H1 (cell line): ENCODE measurements around the gene KCNMB1. TPM values are rescaled to one million over a fixed set of nuclear protein-coding genes. Genes with fewer than 3 reads are reported as not detected.

ENCODE experiments used
- CTCF ChIA-PET: fragments of 300-600 bp; sonication (Branson Sonifier 250); formaldehyde crosslinking; loops from one replicate; lab custom pipeline; 2021; ENCODE audit not compliant: partially characterized antibody; lab: Charles Lee
- POLR2A ChIA-PET: fragments of 300-600 bp; sonication (Branson Sonifier 250); formaldehyde crosslinking; loops from one replicate; lab custom pipeline; 2021; ENCODE audit warnings: inconsistent platforms; ENCODE audit not compliant: partially characterized antibody; lab: Charles Lee
- DNase-seq, 2 experiments: peaks; one replicate each; pipeline versions ENCODE4 v3.0.0 to v3.0.0-alpha.2; 2010 to 2022; ENCODE audit warnings: low spot score in 2 of 2, low read depth in 1 of 2, mixed read lengths in 1 of 2
- FAIRE-seq: peaks from 2 replicates; lab custom pipeline; 2011; peaks lifted over from hg19 to GRCh38; lab: Jason Lieb, UNC
- H2AFZ ChIP-seq: 2 replicates; pipeline ENCODE4 v1.8.1; 2012; ENCODE audit warnings: low read length, inconsistent platforms
- H2AK5ac ChIP-seq: 2 replicates; pipeline ENCODE4 v1.6.1; 2013; ENCODE audit warnings: low read depth, low read length
- H2BK120ac ChIP-seq: replicated peaks from 2 replicates; pipeline ENCODE3; 2013; ENCODE audit warnings: low read depth, low read length, inconsistent platforms
- H2BK12ac ChIP-seq: 2 replicates; pipeline ENCODE4 v1.6.1; 2013; ENCODE audit warnings: low read depth, low read length
- H2BK15ac ChIP-seq: 2 replicates; pipeline ENCODE4 v1.6.1; 2013; ENCODE audit warnings: low read length
- H2BK20ac ChIP-seq: 2 replicates; pipeline ENCODE4 v1.6.1; 2013; ENCODE audit warnings: low read length
- H2BK5ac ChIP-seq: 2 replicates; pipeline ENCODE4 v1.6.1; 2013; ENCODE audit warnings: low read depth, low read length
- H3K14ac ChIP-seq: 2 replicates; pipeline ENCODE4 v1.6.1; 2013; ENCODE audit warnings: inconsistent platforms; ENCODE audit not compliant: insufficient read length
- H3K18ac ChIP-seq: 2 replicates; pipeline ENCODE4 v1.6.1; 2013; ENCODE audit warnings: low read length; ENCODE audit errors: extremely low read depth
- H3K23ac ChIP-seq: 2 replicates; pipeline ENCODE4 v1.6.1; 2013; ENCODE audit warnings: inconsistent platforms; ENCODE audit not compliant: insufficient read length
- H3K23me2 ChIP-seq: 2 replicates; pipeline ENCODE4 v1.6.1; 2013; ENCODE audit warnings: low read depth, low read length
- H3K27ac ChIP-seq: 2 replicates; pipeline ENCODE4 v1.6.1; 2011; ENCODE audit warnings: low read depth, low read length, inconsistent platforms
- H3K27me3 ChIP-seq, 4 experiments: replicated peaks in 1 of 4; 1 replicate in 1 of 4; 2 replicates in 3 of 4; pipeline versions ENCODE4 v1.6.1 to v1.8.1; 2011 to 2013; ENCODE audit warnings: low read length in 3 of 4, mild to moderate bottlenecking in 3 of 4, inconsistent platforms in 2 of 4, mixed read lengths in 2 of 4, moderate library complexity in 1 of 4; ENCODE audit not compliant: control insufficient read depth in 3 of 4, insufficient read depth in 3 of 4; ENCODE audit errors: extremely low read depth in 1 of 4
- H3K36me3 ChIP-seq, 4 experiments: 2 replicates each; pipeline versions ENCODE4 v1.6.1 to v1.8.1; 2011 to 2013; ENCODE audit warnings: mild to moderate bottlenecking in 4 of 4, low read length in 3 of 4, moderate library complexity in 2 of 4, control low read depth in 1 of 4, inconsistent platforms in 1 of 4; ENCODE audit not compliant: insufficient read depth in 4 of 4, control insufficient read depth in 2 of 4
- H3K4ac ChIP-seq: replicated peaks from 2 replicates; pipeline ENCODE3; 2013; ENCODE audit warnings: low read length, low read depth, mixed read lengths, inconsistent platforms; ENCODE audit not compliant: insufficient read length
- H3K4me1 ChIP-seq, 4 experiments: replicated peaks in 1 of 4; 1 replicate in 1 of 4; 2 replicates in 3 of 4; pipeline versions ENCODE4 v1.6.1 to v1.8.1; 2011 to 2013; ENCODE audit warnings: low read length in 3 of 4, inconsistent platforms in 2 of 4, mixed read lengths in 1 of 4; ENCODE audit not compliant: insufficient read depth in 4 of 4, control insufficient read depth in 3 of 4
- H3K4me2 ChIP-seq, 2 experiments: 2 replicates each; pipeline versions ENCODE4 v1.6.1 to v1.8.1; 2011 to 2013; ENCODE audit warnings: low read depth in 2 of 2, low read length in 2 of 2, control low read depth in 1 of 2, inconsistent platforms in 1 of 2, mild to moderate bottlenecking in 1 of 2; ENCODE audit not compliant: insufficient read depth in 1 of 2
- H3K4me3 ChIP-seq, 4 experiments: fragments of 200-600, 300-600 bp in 1 of 4; sonication (generic), shearing (Covaris generic), sonication (Bioruptor Twin) in 1 of 4; 2 replicates each; pipeline versions ENCODE4 v1.5.1 to v1.8.1; 2011 to 2016; ENCODE audit warnings: low read length in 4 of 4, low read depth in 3 of 4, control low read depth in 2 of 4, inconsistent platforms in 2 of 4, mild to moderate bottlenecking in 2 of 4, mixed read lengths in 1 of 4, moderate library complexity in 1 of 4; ENCODE audit not compliant: insufficient read depth in 2 of 4; ENCODE audit errors: extremely low read depth in 1 of 4
- H3K56ac ChIP-seq: replicated peaks from 2 replicates; pipeline ENCODE3; 2013; ENCODE audit warnings: low read depth, mild to moderate bottlenecking, mixed read lengths, low read length, inconsistent platforms; ENCODE audit not compliant: insufficient read length
- H3K79me1 ChIP-seq: 2 replicates; pipeline ENCODE4 v1.6.1; 2013; ENCODE audit warnings: low read depth, low read length, control low read depth
- H3K79me2 ChIP-seq, 2 experiments: 2 replicates each; pipeline versions ENCODE4 v1.6.1 to v1.8.1; 2012 to 2013; ENCODE audit warnings: low read length in 2 of 2, mild to moderate bottlenecking in 2 of 2, inconsistent platforms in 1 of 2; ENCODE audit not compliant: insufficient read depth in 2 of 2, control insufficient read depth in 1 of 2
- H3K9ac ChIP-seq, 4 experiments: replicated peaks in 1 of 4; 1 replicate in 1 of 4; 2 replicates in 3 of 4; pipeline versions ENCODE4 v1.6.1 to v1.8.1; 2011 to 2013; ENCODE audit warnings: low read depth in 3 of 4, low read length in 3 of 4, control low read depth in 2 of 4, mild to moderate bottlenecking in 2 of 4, moderate library complexity in 2 of 4, inconsistent platforms in 1 of 4; ENCODE audit errors: extremely low read depth in 1 of 4
- H3K9me3 ChIP-seq, 2 experiments: 2 replicates each; pipeline versions ENCODE4 v1.6.1 to v1.8.1; 2012 to 2013; ENCODE audit warnings: mild to moderate bottlenecking in 2 of 2, moderate library complexity in 2 of 2, control low read depth in 1 of 2, inconsistent platforms in 1 of 2, low read depth in 1 of 2, low read length in 1 of 2, mixed read lengths in 1 of 2; ENCODE audit not compliant: insufficient read depth in 2 of 2
- H4K20me1 ChIP-seq, 2 experiments: replicated peaks in 1 of 2; 2 replicates each; pipeline versions ENCODE3 to v1.8.1; 2011 to 2013; ENCODE audit warnings: inconsistent platforms in 2 of 2, low read length in 2 of 2, mild to moderate bottlenecking in 1 of 2; ENCODE audit not compliant: insufficient read depth in 2 of 2, control insufficient read depth in 1 of 2
- H4K5ac ChIP-seq: 2 replicates; pipeline ENCODE4 v1.6.1; 2013; ENCODE audit warnings: low read length, low read depth, mixed read lengths, inconsistent platforms; ENCODE audit not compliant: insufficient read length
- H4K8ac ChIP-seq: 2 replicates; pipeline ENCODE4 v1.8.0; 2013; ENCODE audit warnings: mild to moderate bottlenecking, moderate library complexity, low read length, inconsistent platforms; ENCODE audit not compliant: insufficient read depth; ENCODE audit errors: extremely low read depth
- H4K91ac ChIP-seq: replicated peaks from 2 replicates; pipeline ENCODE3; 2013; ENCODE audit warnings: low read length, mixed read lengths, inconsistent platforms; ENCODE audit not compliant: insufficient read length
- GABPA ChIP-seq: IDR thresholded peaks from 2 replicates; pipeline ENCODE4 v1.6.1; 2011; ENCODE audit warnings: mild to moderate bottlenecking, low read length, moderate library complexity, borderline replicate concordance; ENCODE audit not compliant: insufficient read depth
- NRF1 ChIP-seq: IDR thresholded peaks from 2 replicates; pipeline ENCODE4 v1.6.1; 2011; ENCODE audit warnings: mild to moderate bottlenecking, low read depth, low read length, improper control_type of control experiment
- RFX5 ChIP-seq: IDR thresholded peaks from 2 replicates; pipeline ENCODE4 v1.6.1; 2011; ENCODE audit warnings: low read depth, low read length, improper control_type of control experiment, borderline replicate concordance
- SP2 ChIP-seq: IDR thresholded peaks from 2 replicates; pipeline ENCODE4 v1.6.1; 2012; ENCODE audit warnings: mild to moderate bottlenecking, low read length, inconsistent platforms
- TBP ChIP-seq: IDR thresholded peaks from 2 replicates; pipeline ENCODE4 v1.6.1; 2011; ENCODE audit warnings: low read depth, low read length, improper control_type of control experiment
- TCF12 ChIP-seq: IDR thresholded peaks from 2 replicates; pipeline ENCODE4 v1.6.1; 2011; ENCODE audit warnings: low read depth, mild to moderate bottlenecking, low read length
- WGBS, 2 experiments: shearing (Covaris generic) in 1 of 2; methylation state at CpG; one replicate each; pipeline versions ENCODE4 v1.1.6 to v1.1.7; 2013 to 2015; ENCODE audit warnings: low lambda C conversion rate in 2 of 2, mixed read lengths in 2 of 2, inconsistent platforms in 1 of 2, low coverage in 1 of 2, missing lambda C conversion rate in 1 of 2; ENCODE audit not compliant: insufficient replicate concordance in 2 of 2, insufficient coverage in 1 of 2, insufficient read length in 1 of 2; ENCODE audit errors: extremely low coverage in 1 of 2, missing lambda C conversion rate in 1 of 2; 5-methylcytosine and 5-hydroxymethylcytosine counted together
- polyA plus RNA-seq, 7 experiments: library from polyadenylated mRNA; depleted of rRNA in 3 of 7; stranded (reverse) in 5 of 7; unstranded in 2 of 7; fragments of >200 nt in 5 of 7; fragments of 200-250 nt in 2 of 7; gene quantifications; 1 replicate in 5 of 7; 2 replicates in 1 of 7; 4 replicates in 1 of 7; pipeline versions ENCODE4 v1.2.1 to v1.2.3, GENCODE V29; 2011 to 2013; ENCODE audit warnings: missing spikeins in 2 of 7, mixed read lengths in 2 of 7
- total RNA-seq: library from RNA; stranded (reverse); fragmentation: NEBNext Ultra II Directional; extraction: Animal tissue kit (Norgen Biotek cat#: 25700); gene quantifications from 2 replicates; pipeline ENCODE4 v1.2.1, GENCODE V29; 2021
- TF ChIP-seq, protein P1 (sequence below): IDR thresholded peaks from 2 replicates; pipeline ENCODE4 v1.6.1; 2012; ENCODE audit warnings: inconsistent platforms
- TF ChIP-seq, protein P2 (sequence below): IDR thresholded peaks from 2 replicates; pipeline ENCODE4 v1.6.1; 2012; ENCODE audit warnings: inconsistent platforms
- TF ChIP-seq, protein P3 (sequence below): IDR thresholded peaks from 2 replicates; pipeline ENCODE4 v1.6.1; 2012; ENCODE audit warnings: low read length, inconsistent platforms

Gene KCNMB1
- total and polyA plus RNA-seq, 2 of the 8 experiments (the other 6 are each of a cell fraction or from before 2014, with no cell fraction given) = 0.08 to 0.19 TPM

DNA sequence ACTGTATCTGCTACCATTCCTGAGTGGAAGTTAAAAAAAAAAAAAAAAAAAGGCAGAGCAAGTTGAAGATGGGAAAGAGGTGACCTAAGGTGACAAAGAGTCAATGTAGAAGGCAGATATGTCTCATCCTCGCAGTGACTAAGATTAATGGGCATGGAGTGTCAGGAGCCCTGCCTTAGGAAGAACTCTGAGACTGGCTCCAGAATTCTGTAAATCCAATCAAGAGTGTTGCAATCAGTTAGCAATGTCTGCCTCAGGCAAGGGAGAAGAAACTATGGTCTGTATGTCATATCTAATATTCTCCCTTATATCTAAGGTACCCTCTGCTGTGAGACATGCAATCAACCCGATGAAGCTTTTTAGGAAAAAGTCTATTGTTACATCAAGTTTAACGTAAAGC, 24.7 kb upstream of the KCNMB1 start:
- POLR2A ChIA-PET = no interaction called here
- no peaks in the 10 kb centered on the region for H3K9me3 ChIP-seq
- H2AK5ac ChIP-seq = no peak overlapping the region
- CTCF ChIA-PET = interaction anchor here (0.8 to 1.4 kb wide), 7 partner anchors 8 to 193 kb away, joined by 3 to 6 read pairs (median 3); no protein-coding TSS in a partner anchor
- H3K18ac ChIP-seq = no peak overlapping the region
- no peaks in the 10 kb centered on the region for H3K23me2 ChIP-seq
- no peak for FAIRE-seq
- no peak overlapping the region for H3K14ac ChIP-seq
- H3K23ac ChIP-seq = no peak overlapping the region
- H2BK120ac ChIP-seq = no peak overlapping the region
- no peak overlapping the region for H4K5ac ChIP-seq
- H3K27ac ChIP-seq = no peak overlapping the region
- no peak overlapping the region for H3K9ac ChIP-seq
- no peaks in the 10 kb centered on the region for H4K20me1 ChIP-seq
- TF ChIP-seq SP2 (no peak), RFX5 (no peak), GABPA (no peak), TCF12 (no peak), TBP (no peak), NRF1 (no peak)
- TF ChIP-seq, protein P1, sequence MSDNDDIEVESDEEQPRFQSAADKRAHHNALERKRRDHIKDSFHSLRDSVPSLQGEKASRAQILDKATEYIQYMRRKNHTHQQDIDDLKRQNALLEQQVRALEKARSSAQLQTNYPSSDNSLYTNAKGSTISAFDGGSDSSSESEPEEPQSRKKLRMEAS = no peak
- TF ChIP-seq, protein P2, sequence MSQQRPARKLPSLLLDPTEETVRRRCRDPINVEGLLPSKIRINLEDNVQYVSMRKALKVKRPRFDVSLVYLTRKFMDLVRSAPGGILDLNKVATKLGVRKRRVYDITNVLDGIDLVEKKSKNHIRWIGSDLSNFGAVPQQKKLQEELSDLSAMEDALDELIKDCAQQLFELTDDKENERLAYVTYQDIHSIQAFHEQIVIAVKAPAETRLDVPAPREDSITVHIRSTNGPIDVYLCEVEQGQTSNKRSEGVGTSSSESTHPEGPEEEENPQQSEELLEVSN = no peak
- TF ChIP-seq, protein P3, sequence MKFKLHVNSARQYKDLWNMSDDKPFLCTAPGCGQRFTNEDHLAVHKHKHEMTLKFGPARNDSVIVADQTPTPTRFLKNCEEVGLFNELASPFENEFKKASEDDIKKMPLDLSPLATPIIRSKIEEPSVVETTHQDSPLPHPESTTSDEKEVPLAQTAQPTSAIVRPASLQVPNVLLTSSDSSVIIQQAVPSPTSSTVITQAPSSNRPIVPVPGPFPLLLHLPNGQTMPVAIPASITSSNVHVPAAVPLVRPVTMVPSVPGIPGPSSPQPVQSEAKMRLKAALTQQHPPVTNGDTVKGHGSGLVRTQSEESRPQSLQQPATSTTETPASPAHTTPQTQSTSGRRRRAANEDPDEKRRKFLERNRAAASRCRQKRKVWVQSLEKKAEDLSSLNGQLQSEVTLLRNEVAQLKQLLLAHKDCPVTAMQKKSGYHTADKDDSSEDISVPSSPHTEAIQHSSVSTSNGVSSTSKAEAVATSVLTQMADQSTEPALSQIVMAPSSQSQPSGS = no peak
- TF ChIP-seq, all 59 proteins: peak for 0
- H4K91ac ChIP-seq = no peak overlapping the region
- H3K4me3 ChIP-seq = no peak overlapping the region
- no peaks in the 10 kb centered on the region for H3K79me1 ChIP-seq
- no peak overlapping the region for H2BK5ac ChIP-seq
- 87% methylated on average over 3 of the region's 3 CpGs; no CpG with 5 or more reads in 1 of the 2 experiments for WGBS, 2 experiments
- H2BK20ac ChIP-seq = no peak overlapping the region
- no peaks in the 10 kb centered on the region for H3K79me2 ChIP-seq
- no peak for DNase-seq
- H2AFZ ChIP-seq = no peak overlapping the region
- H3K4me2 ChIP-seq = no peak overlapping the region
- H3K4ac ChIP-seq = no peak overlapping the region
- H4K8ac ChIP-seq = no peak overlapping the region
- peaks cover 0 to 7% (median 2%) of the 10 kb centered on the region in 4 experiments; a peak in 6 of 7 replicates for H3K4me1 ChIP-seq
- no peak overlapping the region for H2BK15ac ChIP-seq
- no peak overlapping the region for H2BK12ac ChIP-seq
- H3K27me3 ChIP-seq = no peaks in the 10 kb centered on the region
- H3K36me3 ChIP-seq = no peaks in the 10 kb centered on the region
- H3K56ac ChIP-seq = no peak overlapping the region
